IMR-90 (cell line): Measurements from ENCODE around the gene TGFBR2.
"Not testable (repeated sequence)": the region's sequence is repeated elsewhere in the genome, so short reads cannot be mapped to it uniquely, and the experiment has no call there.

Source experiments
- CTCF ChIP-seq: conservative IDR thresholded peaks from 2 replicates; pipeline ENCODE4 v1.5.1; 2012; ENCODE audit warnings: mild to moderate bottlenecking, low read depth, low read length, improper control_type of control experiment
- RAD21 ChIP-seq: IDR thresholded peaks from 2 replicates; pipeline ENCODE4 v1.6.1; 2012; ENCODE audit warnings: low read length, improper control_type of control experiment
- RFX5 ChIP-seq: IDR thresholded peaks from 2 replicates; pipeline ENCODE4 v1.8.0; 2012; ENCODE audit warnings: low read depth, mild to moderate bottlenecking, low read length, moderate library complexity

- TF ChIP-seq CTCF, RAD21, RFX5: not testable (repeated sequence)
These were observed 63.0 kb downstream of the TGFBR2 start for GRCh38 chr3:30669360-30669934.
